ENCODE measurements around the gene NLRP1. TPM values are rescaled to one million over a fixed set of nuclear protein-coding genes. Genes with fewer than 3 reads are reported as not detected.

NLRP1 gene
- total and polyA plus RNA-seq, 2 of the 13 experiments (the other 11 are each of a cell fraction or from before 2014, with no cell fraction given), result 3.4 to 3.7 TPM

DNA sequence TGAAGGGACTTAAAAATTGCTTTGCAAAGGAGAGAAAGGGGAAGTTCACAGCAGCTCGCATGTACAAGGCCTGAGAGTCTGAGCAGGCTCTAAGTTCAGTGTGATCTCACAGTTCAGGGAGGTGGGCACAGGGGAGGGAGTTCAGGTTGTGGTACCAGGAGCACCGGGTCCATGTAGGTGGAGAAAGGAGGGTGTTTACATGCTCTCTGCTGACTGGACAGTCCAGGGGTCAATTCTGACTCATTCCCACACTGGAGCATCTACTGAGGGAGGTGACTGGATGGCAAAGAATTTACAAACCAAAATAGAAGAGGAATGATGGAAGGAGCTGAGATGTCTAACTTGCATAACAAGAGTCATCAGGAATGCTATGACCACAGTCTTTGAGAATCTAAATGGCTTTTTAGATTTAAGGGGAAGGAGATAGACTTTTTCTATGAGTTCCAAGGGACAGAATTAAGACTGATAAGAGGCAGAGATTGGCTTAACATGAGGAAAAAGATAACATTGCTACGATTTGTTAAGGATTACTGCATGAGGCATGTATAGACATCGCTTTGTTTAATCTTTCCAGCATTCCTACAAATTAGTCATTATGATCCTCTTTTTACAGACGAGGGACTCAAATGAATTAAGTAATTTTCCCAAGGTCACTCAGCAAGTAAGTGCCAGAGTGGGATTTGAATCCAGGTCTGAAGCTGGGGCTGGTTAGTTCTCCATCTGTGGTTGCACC, 68.1 kb downstream of the NLRP1 start (continued):
- no peak for TF ChIP-seq NBN (conservative IDR thresholded peaks at IDR 0.05)
- TF ChIP-seq REPIN1 (CRISPR knock-in tag; IDR thresholded peaks at IDR 0.05; ENCODE audit: borderline replicate concordance, low read depth), result no peak
- TF ChIP-seq FOSL1 (CRISPR knock-in tag; IDR thresholded peaks at IDR 0.05; ENCODE audit: borderline replicate concordance), result peak; percentile 90
- TF ChIP-seq, protein P1, sequence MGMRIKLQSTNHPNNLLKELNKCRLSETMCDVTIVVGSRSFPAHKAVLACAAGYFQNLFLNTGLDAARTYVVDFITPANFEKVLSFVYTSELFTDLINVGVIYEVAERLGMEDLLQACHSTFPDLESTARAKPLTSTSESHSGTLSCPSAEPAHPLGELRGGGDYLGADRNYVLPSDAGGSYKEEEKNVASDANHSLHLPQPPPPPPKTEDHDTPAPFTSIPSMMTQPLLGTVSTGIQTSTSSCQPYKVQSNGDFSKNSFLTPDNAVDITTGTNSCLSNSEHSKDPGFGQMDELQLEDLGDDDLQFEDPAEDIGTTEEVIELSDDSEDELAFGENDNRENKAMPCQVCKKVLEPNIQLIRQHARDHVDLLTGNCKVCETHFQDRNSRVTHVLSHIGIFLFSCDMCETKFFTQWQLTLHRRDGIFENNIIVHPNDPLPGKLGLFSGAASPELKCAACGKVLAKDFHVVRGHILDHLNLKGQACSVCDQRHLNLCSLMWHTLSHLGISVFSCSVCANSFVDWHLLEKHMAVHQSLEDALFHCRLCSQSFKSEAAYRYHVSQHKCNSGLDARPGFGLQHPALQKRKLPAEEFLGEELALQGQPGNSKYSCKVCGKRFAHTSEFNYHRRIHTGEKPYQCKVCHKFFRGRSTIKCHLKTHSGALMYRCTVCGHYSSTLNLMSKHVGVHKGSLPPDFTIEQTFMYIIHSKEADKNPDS (CRISPR knock-in tag; IDR thresholded peaks at IDR 0.05), result no peak
- TF ChIP-seq, protein P2, sequence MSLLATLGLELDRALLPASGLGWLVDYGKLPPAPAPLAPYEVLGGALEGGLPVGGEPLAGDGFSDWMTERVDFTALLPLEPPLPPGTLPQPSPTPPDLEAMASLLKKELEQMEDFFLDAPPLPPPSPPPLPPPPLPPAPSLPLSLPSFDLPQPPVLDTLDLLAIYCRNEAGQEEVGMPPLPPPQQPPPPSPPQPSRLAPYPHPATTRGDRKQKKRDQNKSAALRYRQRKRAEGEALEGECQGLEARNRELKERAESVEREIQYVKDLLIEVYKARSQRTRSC (CRISPR knock-in tag; IDR thresholded peaks at IDR 0.05; ENCODE audit: low read depth), result no peak
- TF ChIP-seq SP2 (CRISPR knock-in tag; IDR thresholded peaks at IDR 0.05), result no peak
- TF ChIP-seq ZNF878 (CRISPR knock-in tag; IDR thresholded peaks at IDR 0.05), result no peak
- TF ChIP-seq ZNF24 (IDR thresholded peaks at IDR 0.05), result no peak
- no peak for TF ChIP-seq IRX3 (CRISPR knock-in tag; IDR thresholded peaks at IDR 0.05; ENCODE audit: borderline replicate concordance, low read depth)
- no peak; the same call in 1 of the 2 replicates for TF ChIP-seq TBX2 (CRISPR knock-in tag; IDR thresholded peaks at IDR 0.05; ENCODE audit: borderline replicate concordance)
- TF ChIP-seq, protein P3, sequence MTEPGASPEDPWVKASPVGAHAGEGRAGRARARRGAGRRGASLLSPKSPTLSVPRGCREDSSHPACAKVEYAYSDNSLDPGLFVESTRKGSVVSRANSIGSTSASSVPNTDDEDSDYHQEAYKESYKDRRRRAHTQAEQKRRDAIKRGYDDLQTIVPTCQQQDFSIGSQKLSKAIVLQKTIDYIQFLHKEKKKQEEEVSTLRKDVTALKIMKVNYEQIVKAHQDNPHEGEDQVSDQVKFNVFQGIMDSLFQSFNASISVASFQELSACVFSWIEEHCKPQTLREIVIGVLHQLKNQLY (CRISPR knock-in tag; IDR thresholded peaks at IDR 0.05), result peak; percentile 61
- TF ChIP-seq HNRNPUL1 (IDR thresholded peaks at IDR 0.05; ENCODE audit: low read depth, low read length), result no peak
- TF ChIP-seq, protein P4, sequence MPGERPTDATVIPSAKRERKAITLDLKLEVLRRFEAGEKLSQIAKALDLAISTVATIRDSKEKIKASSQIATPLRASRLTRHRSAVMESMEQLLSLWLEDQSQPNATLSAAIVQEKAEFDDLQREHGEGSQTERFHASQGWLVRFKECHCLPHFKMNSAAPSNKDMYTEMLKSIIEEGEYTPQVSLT (CRISPR knock-in tag; IDR thresholded peaks at IDR 0.05; ENCODE audit: borderline replicate concordance, low read depth), result no peak
- TF ChIP-seq SP1 (IDR thresholded peaks at IDR 0.05), result no peak
- peak; percentile 23; the same call in 1 of the 2 replicates for TF ChIP-seq SP1 (CRISPR knock-in tag; IDR thresholded peaks at IDR 0.05)
- TF ChIP-seq GPN1 (CRISPR knock-in tag; IDR thresholded peaks at IDR 0.05; ENCODE audit: borderline replicate concordance), result no peak
- no peak for TF ChIP-seq REL (CRISPR knock-in tag; conservative IDR thresholded peaks at IDR 0.05)
- no peak for TF ChIP-seq ARID2 (CRISPR knock-in tag; IDR thresholded peaks at IDR 0.05; ENCODE audit: borderline replicate concordance)
- TF ChIP-seq, protein P5, sequence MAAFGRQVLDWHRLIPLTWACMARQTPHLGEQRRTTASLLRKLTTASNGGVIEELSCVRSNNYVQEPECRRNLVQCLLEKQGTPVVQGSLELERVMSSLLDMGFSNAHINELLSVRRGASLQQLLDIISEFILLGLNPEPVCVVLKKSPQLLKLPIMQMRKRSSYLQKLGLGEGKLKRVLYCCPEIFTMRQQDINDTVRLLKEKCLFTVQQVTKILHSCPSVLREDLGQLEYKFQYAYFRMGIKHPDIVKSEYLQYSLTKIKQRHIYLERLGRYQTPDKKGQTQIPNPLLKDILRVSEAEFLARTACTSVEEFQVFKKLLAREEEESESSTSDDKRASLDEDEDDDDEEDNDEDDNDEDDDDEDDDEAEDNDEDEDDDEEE (CRISPR knock-in tag; IDR thresholded peaks at IDR 0.05), result no peak
- TF ChIP-seq, protein P6, sequence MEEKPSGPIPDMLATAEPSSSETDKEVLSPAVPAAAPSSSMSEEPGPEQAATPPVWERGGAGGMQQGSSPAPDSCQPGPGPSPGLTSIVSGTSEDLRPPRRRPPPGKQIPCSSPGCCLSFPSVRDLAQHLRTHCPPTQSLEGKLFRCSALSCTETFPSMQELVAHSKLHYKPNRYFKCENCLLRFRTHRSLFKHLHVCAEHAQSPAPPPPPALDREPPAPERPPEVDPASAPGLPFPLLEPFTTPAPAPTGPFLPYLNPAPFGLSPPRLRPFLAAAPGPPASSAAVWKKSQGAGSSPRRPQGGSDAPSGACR (CRISPR knock-in tag; IDR thresholded peaks at IDR 0.05), result no peak
- TF ChIP-seq, protein P7, sequence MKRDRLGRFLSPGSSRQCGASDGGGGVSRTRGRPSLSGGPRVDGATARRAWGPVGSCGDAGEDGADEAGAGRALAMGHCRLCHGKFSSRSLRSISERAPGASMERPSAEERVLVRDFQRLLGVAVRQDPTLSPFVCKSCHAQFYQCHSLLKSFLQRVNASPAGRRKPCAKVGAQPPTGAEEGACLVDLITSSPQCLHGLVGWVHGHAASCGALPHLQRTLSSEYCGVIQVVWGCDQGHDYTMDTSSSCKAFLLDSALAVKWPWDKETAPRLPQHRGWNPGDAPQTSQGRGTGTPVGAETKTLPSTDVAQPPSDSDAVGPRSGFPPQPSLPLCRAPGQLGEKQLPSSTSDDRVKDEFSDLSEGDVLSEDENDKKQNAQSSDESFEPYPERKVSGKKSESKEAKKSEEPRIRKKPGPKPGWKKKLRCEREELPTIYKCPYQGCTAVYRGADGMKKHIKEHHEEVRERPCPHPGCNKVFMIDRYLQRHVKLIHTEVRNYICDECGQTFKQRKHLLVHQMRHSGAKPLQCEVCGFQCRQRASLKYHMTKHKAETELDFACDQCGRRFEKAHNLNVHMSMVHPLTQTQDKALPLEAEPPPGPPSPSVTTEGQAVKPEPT (CRISPR knock-in tag; IDR thresholded peaks at IDR 0.05; ENCODE audit: low read depth), result no peak
- no peak for TF ChIP-seq ZNF614 (CRISPR knock-in tag; IDR thresholded peaks at IDR 0.05; ENCODE audit: borderline replicate concordance)
- peak; percentile 72 for TF ChIP-seq SALL1 (CRISPR knock-in tag; IDR thresholded peaks at IDR 0.05)

Measured in HepG2 (cell line).